C1 segment of cervical spinal cord (tissue), 14 donors: ENCODE data around the gene CASQ1.

ENCODE experiments used
- DNase-seq, 14 donors: peaks; one replicate each; lab custom pipeline; 2025; lab: John Stamatoyannopoulos, UW

The CASQ1 gene

DNA sequence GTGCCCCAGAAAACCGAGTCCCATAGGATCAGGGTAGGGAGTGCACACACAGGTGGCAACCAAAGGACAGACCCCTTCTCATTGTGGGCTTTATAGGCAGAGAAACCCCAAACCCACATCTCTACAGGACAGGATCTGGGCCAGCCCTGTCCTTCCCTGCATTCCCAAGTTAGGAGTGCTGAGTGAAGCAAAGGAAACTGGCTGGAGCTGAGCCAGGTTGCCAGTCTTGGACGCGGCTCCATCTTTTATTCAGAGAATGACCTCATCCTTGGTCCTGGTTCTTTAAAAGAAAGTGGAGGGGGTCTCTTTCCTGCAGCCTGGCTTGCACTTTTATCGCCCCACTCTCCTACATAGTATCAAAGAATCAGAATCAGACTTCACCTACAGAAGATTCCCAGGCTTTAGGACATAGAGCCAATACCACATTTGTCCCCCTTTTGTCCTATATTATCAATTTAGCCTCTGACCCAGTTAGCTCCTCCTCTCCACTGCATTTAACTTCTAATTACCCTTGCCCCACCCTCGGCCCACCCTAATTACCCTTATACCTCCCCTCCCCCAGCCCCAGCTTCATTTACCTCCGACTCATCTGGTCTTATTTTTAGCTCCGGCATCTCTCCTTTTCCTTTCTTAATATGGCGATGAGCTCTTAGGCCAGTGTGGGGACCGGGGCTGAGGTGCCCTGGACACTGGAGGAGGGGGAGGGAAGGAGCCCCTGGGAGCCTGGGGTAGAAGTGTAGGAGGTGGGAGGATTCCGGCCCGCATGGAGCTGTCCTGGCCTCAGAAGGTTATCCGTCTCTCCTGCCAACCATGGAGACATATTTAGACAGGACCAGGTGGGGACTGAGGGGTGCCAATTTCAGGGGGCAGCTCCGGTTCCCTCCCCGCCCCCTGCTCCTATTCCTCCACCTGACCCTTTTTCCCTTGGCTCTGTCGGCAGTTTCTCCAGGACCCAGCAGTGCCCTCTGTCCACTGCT is at the start of gene CASQ1:
Gene CASQ1 (plus strand): TSS at position 927 of the 977 bp plus-strand sequence. CDS start 177 bp downstream, outside the sequence.
- peak in 2 of 14 donors; percentile 42 to 47 for DNase-seq

DNA sequence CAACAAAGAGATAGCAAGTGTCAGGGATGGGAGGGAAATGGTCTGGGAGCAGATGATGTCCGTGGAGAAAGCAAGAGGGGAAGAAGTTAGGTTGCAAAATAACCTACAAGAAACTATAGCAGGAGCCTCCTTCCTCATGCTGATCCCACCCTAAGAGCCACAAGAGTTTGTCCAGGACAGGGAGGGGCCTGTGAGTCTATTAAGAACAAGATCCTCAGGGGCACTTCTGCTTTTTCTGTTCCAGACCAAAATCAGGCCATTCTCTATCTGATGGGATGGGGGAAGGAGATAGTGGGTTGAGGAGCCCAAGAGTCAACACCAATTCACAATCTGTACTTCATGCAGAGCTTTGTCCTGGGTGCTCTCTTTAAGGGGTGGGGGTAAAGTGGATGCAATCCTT is 46.7 kb upstream of the CASQ1 start:
- no peak for DNase-seq

DNA sequence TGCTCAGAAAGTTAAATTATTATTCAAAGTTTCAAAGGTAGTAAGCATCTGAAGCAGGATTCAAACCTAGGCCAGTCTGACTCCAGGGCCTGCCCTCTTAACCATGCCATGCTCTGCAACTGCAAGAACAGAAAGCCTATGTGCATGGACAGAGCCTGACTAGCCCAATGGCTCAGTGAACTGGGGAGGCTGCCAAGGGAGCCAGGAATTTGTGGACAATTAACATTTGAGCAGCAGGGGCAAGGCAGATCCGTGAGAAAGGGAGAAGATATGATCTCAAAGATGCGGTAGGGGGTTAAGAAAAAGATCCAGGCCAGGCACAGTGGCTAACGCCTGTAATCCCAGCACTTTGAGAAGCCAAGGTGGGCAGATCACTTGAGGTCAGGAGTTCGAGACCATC is 45.5 kb upstream of the CASQ1 start:
- peak in 2 of 14 donors; percentile 12 to 14 for DNase-seq

DNA sequence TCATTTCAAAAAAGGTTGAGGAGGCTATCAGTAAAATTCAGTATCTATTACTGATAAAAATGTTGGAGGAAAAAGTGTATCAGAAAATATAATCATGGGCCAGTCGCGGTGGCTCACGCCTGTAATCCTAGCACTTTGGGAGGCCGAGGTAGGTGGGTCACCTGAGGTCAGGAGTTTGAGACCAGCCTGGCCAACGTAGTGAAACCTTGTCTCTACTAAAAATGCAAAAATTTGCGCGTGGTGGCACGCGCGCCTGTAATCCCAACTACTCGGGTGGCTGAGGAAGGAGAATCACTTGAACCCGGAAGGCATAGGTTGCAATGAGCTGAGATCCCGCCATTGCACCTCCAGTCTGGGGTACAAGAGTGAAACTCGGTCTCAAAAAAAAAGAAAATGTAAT is 44.3 kb upstream of the CASQ1 start:
- no peak for DNase-seq

DNA sequence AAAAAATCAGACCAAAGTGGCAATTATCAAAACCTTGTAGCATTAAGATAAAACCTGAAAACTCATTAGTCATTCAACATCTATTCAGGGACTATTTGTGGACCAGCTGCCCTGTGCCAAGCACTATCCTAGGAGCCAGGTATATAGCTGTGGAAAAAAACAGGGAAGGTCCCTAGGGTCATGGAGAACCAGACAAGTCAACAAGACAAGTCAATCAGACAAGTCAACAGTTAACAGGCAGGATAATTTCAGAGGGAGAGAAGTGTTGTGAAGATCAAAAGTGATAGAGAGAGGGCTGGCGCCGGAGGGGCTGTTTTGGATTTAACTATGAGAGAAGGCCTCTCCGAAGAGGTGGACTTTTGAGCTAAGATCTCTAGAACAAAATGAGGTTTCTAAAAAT is 42.3 kb upstream of the CASQ1 start:
- DNase-seq: no peak

DNA sequence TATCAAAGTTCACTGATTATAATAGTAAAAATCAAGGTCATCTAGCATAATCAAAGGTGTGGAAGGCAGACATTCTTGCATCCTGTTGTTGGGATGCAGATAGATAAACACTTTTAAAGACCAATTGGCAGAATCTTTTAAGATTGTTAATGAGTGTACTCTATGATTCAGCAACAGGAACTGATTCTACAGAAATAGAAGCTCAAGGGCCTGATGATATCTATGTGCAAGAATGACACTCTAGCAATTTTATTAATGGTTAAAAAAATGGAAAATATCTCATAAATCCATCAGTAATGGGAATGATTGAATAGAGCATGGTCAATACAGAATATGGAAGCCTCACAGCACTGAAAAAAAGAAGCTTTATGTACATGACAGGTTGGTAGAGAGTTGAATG is 41.1 kb upstream of the CASQ1 start:
- no peak for DNase-seq

DNA sequence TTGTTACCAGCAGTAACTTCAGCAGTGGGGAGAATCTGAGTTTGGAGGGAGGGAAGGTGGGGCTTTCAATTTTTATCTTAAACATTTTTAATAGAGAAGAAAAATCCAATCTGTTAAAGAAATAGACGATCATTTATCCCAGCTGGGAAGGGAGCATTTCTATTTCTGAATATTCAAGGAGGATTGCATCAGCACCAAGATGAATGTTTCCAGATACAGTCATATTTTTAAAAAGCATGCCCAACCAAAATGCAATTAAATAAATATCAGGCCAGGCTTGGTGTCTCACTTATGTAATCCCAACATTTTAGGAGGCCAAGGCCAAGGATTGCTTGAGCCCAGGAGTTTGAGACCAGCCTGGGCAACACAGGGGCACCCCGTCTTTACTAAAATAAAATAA is 40.7 kb upstream of the CASQ1 start:
- no peak for DNase-seq

DNA sequence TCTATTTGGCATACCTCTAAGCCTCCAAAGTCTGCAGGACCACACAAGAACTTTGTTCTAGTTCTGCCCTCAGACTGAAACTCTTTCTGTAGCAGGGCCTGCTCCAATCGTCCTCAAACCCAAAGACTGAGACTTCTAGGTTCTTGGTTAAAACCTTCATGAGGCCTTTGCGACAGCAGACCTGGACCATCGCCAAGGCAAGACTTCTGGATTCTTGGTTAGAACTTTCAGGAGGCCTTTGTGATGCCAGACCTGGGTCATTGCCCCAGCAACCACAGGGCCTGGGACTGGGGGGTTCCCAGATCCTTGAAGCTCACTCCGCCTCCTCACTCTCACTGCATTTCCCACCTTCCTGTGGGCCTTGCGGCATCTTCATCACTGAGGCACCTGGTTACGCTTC is 39.1 kb upstream of the CASQ1 start, which contains the start of gene ATP1A4:
Gene ATP1A4 (plus strand): TSS at position 301 of the 400 bp plus-strand sequence. CDS start 438 bp downstream, outside the sequence.
- no peak for DNase-seq

DNA sequence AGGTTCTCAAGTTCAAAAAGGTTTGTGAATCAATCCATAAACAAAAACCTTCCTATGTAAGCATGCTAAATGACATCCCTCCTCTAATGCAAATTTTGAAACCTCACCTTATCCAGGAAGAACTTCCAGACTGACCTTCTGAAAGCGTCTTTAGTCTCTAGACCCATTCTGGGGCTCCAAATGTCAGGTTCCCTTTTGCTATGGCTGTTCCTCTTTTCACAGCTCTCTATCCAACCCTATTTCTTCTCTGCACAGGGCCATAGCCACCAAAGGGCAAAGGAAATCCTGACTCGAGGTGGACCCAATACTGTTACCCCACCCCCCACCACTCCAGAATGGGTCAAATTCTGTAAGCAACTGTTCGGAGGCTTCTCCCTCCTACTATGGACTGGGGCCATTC is 35.6 kb upstream of the CASQ1 start:
- no peak for DNase-seq

DNA sequence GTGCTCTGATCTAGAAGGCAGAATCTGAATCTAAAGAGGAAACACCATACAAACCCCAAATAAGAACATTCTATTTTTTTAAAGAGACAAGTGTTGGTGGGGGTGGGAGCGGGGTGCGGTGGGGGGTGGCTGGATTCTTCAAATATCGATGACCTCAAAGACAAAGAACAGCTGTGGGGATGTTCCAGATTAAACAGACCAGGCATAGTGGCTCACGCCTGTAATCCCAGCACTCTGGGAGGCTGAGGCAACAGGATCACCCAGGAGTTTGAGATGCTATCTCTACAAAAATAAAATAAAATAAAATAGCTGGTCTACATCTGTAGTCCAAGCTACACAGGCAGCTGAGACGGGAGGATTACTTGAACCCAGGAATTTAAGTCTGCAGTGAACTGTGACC is 34.0 kb upstream of the CASQ1 start:
- DNase-seq: no peak

DNA sequence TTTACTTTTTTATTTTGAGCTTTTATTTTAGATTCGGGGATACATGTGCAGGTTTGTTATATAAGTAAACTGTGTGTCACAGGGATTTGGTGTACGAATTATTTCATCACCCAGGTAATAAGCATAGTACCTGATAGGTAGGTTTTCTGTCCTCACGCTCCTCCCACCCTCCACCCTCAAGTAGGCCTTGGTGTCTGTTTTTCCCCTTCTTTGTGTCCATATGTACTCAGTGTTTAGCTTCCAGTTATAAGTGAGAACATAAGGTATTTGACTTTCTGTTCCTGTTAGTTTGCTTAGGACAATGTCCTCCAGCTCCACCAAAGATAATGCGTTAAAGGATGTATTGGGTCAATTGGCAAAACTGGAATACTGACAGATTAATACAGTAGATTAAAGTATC is 33.2 kb upstream of the CASQ1 start:
- no peak for DNase-seq

DNA sequence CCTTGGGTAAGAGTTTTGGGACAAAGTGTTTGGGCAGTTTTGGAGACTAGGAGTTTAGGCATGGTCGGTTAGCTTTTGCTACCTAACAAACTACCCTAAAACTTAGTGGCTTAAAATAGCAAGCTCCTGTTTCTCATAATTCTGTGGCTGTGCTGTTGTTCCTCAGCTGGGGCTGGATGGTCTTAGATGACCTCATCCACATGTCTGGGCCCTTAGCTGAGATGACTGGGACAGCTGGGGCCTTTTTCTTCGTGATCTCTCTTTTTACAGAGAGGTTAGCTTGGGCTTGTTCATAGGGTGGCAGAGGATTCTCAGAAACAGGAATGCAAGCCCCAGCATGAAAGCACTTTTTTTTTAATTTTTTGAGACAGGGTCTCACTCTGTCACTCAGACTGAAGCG is 32.3 kb upstream of the CASQ1 start:
- no peak for DNase-seq

DNA sequence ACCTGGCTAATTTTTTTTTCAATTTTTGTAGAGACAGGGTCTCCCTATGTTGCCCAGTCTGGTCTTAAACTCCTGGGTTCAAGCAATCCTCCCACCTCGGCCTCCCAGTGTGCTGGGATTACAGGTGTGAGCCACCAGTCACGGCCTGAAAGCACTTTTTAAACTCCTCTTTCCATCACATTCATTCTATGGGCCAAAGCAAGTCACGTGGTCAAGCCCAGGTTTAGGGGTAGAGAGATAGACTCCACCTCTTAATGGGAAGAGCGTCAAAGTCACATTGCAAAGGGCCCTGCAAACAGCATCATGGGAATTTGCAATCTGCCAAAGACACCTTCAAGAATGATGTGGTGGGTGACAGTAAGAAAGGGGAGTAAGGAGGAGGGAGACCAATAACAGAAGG is 31.8 kb upstream of the CASQ1 start:
- no peak for DNase-seq

DNA sequence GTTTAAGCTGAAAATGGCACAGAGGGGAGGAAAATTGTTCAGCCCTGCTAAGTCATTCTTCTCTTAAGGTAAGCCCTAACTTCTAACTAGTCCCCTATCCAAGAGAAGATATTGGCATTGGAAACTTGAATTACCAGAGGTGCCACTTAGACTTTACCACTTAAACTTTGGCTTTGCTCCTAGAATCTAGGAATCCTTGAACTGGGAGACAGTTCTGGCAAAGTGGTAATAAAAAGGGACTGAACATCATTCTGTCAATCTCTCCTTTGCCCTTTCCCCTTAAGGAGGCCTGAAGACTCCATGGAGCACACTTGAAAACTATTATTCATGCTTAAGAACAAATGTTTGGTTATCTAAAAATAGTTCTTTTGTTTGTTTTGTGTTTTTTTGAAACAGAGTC is 30.5 kb upstream of the CASQ1 start:
- no peak for DNase-seq

DNA sequence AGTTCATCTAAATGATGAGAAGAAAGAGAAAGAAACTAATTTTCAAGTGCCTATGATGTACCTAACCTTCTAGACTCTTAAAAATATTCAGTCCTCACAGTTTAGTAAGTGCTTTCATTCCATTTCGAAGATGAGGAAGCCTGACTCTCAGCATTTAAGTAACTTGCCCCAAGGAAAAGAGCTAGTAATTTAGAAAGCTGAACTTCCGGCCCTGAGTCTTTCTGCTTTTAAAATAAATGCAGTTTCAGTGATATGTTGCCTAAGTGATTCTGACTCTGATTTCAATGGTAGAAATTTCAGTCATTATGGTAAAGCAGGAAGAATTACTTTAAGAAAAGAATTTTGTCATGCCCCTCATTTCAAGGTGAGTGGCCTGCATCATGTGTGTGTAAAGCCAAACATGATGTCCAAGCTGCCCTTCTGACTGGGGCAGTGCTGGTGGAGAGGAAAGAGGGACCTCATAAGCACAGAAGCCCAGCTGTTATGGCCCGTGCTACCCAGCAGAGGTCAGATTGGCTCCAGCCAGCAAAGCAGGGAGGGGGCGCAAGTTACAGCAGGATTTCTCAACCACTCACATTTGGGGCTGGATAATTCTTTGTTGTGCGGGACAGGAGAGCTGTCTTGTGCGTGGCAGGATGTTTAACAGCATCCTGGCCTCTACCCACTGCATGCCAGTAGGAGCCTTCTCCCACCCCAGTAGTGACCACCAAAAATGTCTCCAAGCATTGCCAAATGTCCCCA is 28.2 kb upstream of the CASQ1 start:
- peak in 5 of 14 donors; percentile 6 to 36 (median 16) for DNase-seq

DNA sequence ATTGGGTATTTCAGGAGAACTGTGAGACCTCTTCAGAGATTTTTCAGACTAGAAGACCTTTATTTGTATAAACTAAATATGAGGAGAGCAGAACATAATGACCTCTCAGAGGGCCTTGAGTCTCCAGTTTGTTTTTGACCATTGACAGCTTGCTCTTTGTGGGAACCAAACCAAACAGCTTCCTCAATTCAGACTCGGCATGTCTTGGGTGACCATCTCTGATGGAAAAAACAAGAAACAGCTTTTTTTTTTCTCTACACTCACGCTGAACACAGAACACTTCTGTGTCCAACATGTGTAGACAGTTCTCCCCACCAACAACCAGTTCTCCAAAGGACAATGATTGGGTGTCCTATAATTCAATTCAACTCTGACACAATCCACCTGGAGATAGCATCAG is 27.4 kb upstream of the CASQ1 start:
- no peak for DNase-seq

DNA sequence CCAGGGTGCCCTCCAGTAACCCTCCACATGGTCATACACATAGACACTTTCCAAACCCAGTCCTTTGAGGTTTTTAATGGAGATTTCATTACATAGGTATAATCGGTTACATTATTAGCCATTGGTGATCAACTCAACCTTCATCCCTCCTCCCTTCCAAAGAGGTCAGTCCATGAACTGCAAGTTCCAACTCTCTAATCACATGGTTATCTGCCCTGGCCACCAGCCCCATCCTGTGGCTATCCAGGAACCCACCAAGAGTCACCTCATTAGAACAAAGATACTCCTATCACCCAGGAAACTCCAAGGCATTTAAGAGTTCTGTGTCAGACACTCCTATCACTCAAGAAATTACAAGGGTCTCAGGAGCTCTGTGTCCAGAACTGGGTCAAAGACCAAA is 26.8 kb upstream of the CASQ1 start:
- DNase-seq: no peak

DNA sequence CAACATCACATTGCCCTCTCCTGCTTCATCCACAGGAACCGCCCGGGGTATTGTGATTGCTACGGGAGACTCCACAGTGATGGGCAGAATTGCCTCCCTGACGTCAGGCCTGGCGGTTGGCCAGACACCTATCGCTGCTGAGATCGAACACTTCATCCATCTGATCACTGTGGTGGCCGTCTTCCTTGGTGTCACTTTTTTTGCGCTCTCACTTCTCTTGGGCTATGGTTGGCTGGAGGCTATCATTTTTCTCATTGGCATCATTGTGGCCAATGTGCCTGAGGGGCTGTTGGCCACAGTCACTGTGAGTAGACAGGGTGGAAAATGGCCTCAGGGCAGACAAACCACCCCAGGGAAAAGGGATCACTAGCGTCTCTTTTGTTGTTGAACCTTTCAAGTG is 26.3 kb upstream of the CASQ1 start:
- DNase-seq: no peak

DNA sequence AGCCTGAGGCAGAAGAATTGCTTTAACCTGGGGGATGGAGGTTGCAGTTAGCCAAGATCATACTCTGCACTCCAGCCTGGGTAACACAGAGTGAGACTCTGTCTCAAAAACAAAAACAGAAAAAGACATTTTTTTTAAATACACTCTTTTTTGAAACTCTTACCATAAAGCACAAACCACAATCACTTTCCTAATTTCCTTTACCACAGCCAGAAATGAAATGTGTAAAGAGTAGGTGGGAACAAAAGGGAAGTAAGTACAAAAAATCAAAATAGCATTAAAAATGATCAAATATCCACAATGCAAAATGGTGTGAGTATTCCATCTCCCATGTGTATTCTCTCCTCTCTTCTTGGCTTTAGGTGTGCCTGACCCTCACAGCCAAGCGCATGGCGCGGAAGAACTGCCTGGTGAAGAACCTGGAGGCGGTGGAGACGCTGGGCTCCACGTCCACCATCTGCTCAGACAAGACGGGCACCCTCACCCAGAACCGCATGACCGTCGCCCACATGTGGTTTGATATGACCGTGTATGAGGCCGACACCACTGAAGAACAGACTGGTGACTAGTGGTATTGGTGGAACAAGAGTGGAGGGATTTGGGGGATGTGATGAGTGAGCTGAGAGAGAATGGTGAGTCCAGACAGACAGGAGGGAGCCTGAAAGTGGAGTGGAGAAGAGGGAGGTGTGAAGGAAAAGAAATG is 24.1 kb upstream of the CASQ1 start:
- DNase-seq: no peak

DNA sequence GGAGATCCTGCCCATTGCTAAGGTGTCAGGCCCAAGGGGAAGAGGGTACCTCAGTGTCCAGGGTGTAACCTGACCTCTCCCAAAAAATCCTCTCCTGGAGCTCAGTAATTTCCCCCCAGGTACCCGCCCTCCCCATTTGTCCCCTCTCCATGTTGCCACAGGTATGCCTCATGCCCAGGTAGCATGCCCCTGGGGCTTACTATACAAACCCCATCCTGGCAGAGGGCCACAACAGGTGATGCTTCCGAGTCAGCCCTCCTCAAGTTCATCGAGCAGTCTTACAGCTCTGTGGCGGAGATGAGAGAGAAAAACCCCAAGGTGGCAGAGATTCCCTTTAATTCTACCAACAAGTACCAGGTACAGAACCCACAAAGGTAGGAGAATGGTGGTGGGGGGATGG is 23.3 kb upstream of the CASQ1 start:
- no peak for DNase-seq

DNA sequence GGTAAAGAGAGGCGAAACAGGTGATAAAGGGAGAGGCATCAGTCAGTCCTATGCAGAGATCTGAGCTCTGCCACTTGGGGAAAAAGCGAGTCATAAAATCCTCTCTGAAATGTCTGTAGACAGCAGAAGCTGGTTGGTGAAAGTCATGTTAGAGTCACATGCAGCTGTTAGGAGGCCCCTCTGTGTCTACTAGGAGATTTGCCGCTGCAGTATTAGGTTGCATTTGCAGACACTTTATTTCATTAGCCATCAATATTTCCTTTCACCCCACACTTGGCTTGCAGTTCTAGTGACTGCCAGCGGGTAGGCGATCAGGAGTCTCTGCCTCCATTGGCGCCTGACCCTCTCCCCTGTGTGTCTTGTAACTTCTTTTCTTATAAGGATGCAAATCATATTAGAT is 22.8 kb upstream of the CASQ1 start:
- no peak for DNase-seq

DNA sequence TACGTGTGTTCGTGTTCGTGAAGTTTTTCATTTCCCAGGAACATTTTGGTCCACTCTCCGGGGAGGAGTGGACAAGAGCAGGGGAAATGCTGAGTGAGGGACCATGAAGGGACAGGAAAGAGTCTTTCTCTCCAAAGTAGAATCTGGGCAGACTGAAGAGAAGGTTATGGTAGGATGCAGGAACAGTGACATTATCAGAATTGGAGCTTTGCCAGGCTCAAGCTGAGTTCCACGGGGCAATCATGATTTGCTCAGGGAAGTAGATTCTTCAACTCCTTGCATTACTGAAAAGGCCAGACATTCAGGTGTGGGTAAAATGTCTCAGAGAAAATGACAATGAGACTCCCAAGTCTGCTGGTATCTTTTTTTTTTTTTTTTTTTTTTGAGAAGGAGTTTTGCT is 22.4 kb upstream of the CASQ1 start:
- no peak for DNase-seq
